HG02938 (cell line): ENCODE measurements around the gene PIK3AP1.
A peak's percentile ranks its signal among the peaks of the same experiment; 100 is the strongest.
"Not testable (repeated sequence)": the region's sequence is repeated elsewhere in the genome, so short reads cannot be mapped to it uniquely, and the experiment has no call there.

ENCODE experiments used
- ATAC-seq: cut with Tn5 transposase; IDR thresholded peaks from one replicate; pipeline ENCODE4 v1.9.1; 2021; ENCODE audit warnings: mild to moderate bottlenecking, moderate library complexity; ENCODE audit not compliant: unreplicated experiment

The PIK3AP1 gene

GRCh38 chr10:96586419-96587263, 133.7 kb downstream of the PIK3AP1 start, which contains the start of gene TM9SF3:
Gene TM9SF3 (minus strand): TSS chr10:96587012. CDS start chr10:96586835, 177 bp downstream.
- peak; percentile 55 for ATAC-seq

GRCh38 chr10:96585736-96586418, 134.4 kb downstream of the PIK3AP1 start:
- peak; percentile 12 for ATAC-seq

- no peak for ATAC-seq
These were observed 135.8 kb downstream of the PIK3AP1 start for GRCh38 chr10:96584474-96584873.

- ATAC-seq: no peak
These were observed 136.3 kb downstream of the PIK3AP1 start for GRCh38 chr10:96584035-96584434.

DNA sequence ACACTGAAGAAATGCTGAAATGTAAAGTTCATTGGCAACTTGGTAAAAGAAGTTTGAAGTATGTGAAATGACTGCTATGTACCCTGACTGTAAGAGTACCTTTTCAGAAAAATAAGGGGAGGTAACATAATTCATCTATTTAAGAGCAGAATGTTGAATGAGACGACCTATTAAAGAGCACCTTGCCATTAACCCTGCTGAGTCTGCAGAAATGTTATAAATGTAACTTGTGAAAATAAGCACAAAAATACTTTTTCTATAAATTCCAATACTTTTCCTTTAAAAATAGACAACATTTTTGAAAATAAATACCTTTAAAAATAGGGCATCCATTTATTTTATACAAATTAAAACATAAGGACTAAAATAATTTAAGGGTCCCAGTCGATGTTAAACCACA, 141.2 kb downstream of the PIK3AP1 start:
- no peak for ATAC-seq

GRCh38 chr10:96578633-96579032, 141.7 kb downstream of the PIK3AP1 start:
- ATAC-seq: no peak

- ATAC-seq: no peak
These were observed 142.3 kb downstream of the PIK3AP1 start for GRCh38 chr10:96578022-96578421.

DNA sequence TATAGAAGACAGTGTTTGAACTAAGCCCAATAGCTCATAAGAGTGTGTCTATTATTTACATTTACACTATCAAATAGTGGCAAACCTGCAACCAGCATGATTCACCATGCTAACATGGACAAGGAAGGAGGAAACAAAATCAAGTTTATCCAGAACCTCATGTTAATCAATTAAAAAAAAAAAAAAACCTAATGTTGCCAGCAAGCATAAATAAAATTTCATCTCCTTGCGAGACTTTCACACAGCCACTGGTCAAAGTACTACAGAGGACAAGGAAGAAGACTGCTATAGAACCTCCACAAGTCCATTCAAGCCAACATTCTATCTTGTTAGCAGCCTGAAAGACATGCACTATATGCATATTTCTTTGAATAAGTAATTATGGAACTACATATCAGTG, 143.2 kb downstream of the PIK3AP1 start:
- no peak for ATAC-seq

DNA sequence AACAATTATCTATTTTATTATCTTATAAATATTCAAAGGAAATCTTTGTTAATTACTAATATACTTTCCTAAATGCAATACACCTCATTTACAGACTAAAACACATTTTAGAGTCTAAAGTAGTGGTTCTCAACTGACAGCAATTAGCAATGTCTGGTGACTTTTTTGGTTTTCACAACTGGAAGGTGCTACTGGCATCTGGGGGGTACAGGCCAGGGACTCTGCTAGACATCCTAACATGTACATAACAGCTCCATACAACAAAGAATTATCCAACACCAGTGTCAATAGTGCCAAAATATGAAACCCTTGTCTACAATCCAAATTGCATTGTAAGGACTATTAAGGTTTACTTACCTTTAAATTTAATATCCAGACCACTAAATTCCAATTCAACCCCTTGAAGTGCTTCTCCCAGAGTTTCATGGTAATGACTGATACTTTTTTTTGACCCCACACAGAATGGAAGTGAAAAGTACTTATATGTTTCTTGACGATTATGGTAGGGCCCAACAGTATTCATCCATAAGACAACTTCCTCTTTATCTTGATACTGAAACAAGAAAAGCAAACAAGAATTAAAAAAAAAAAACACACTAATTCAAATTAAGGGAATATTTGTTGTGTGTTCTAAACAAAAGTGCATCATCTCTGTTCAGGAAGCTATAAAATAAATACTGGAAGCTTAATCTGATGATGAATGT, 143.9 kb downstream of the PIK3AP1 start:
- no peak for ATAC-seq

- not testable (repeated sequence) for ATAC-seq
These were observed 145.8 kb downstream of the PIK3AP1 start for GRCh38 chr10:96574564-96574963.

GRCh38 chr10:96573036-96573435, 147.3 kb downstream of the PIK3AP1 start:
- no peak for ATAC-seq

DNA sequence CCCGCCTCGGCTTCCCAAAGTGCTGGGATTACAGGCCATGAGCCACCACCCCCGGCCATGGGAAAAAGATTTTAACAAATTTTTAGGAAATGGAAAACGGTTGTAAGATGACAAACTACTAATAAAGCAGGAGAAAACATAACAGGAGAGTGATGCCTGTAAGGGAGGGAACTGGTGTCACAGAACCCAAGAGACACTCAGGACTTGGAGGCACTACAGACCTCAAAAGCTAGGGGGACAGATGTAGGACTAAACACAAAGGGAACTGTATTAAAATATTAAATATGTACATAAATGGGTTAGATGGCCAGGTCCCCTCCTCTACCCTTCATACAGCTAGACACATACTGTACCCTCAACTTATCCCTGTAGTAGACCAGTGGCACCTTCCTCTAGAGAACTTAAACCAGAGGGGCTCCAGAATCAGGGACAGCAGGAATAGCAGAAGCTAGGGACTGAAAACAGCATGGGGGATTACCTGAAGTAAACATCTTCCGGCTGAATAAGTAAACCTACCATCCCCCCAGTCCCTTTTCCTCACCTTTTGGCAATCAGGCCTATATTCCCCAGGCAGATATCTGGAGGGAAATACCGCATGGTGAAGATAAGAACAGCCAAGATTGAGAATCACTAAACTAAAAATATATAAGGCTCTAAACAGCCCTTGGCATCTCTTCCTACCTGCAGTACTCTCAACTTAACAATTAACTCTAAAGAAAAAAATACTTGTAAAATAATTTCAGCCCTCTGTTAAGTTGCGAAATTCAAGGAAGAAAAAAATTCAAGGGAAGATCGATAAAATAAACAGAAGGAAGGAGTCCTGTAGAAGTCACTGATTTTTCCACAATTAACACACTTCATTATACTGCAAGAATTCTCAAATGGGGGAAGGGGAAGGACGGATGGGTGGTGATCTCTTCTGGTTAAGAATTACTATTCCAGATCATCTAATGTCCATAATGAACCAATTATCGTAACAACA, 149.0 kb downstream of the PIK3AP1 start:
- no peak for ATAC-seq

- no peak for ATAC-seq
These were observed 149.8 kb downstream of the PIK3AP1 start for GRCh38 chr10:96570511-96570910.

DNA sequence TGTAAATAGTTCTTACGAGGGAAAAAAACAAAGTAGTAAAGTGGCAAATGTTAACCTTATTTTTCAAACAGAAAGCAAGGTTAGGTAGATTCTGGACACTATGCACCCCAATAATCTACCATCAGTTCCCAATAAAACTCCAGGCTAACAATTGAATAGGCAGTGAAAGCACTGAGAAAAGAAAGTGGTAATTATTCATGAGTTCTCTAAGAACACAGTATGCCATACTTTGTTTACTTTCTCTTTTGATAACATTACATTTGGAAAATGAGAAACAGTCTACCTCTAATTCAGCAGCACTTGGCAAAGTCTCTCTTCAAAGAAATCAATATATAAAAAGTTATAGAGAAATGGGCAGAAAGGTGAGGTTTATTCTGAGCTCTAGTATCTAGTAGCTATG, 151.9 kb downstream of the PIK3AP1 start:
- ATAC-seq: no peak

DNA sequence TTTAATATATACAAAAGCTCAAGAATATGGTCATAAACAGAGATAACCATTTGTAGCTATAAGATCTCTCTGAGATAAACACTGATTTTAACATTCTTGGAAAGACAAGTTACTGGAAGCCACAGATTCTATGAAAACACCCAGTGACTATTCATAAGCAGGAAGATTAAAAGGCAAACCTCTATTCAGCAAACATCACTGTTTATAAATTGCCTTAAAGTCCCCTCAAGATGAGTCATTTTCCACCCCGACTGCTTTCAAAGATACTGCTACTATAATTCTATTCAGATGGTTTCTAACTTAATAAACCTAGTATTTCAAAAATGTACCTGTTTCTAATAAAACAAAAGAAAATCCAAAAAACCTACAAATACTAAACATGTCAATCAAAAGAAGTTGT, 154.5 kb downstream of the PIK3AP1 start:
- no peak for ATAC-seq

GRCh38 chr10:96560966-96561887, 159.1 kb downstream of the PIK3AP1 start:
- ATAC-seq: no peak

DNA sequence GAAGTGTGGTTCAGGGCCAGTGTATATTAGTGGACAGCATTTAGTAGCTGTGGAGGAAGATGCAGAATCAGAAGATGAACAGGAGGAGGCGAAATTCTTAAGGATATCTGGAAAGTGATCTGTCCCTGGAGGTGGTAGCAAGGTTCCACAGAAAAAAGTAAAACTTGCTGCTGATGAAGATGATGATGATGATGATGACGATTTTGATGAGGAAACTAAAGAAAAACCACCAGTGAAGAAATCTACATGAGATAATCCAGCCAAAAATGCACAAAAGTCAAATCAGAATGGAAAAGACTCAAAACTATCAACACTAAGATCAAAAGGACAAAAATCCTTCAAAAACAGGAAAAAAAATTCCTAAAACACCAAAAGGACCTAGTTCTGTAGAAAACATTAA, 159.8 kb downstream of the PIK3AP1 start:
- no peak for ATAC-seq

GRCh38 chr10:96556003-96556402, 164.3 kb downstream of the PIK3AP1 start:
- no peak for ATAC-seq

DNA sequence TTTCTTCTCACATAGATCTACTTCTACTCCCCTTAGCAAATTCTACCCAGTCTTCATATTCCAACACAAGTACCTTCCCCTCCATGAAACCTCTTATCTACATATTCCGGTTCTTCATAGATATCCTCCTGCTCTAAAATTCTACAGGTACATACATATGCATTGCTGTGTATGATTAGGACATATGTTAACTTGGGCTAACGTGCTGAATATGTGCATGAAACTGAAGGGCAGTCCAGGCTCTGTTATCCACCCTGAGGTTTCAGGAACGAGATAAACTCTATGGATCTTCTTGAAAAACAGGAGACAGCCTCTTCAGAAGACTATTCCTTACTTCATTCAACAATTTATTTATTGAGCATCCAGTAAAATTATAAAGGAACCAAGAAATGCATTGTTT, 165.0 kb downstream of the PIK3AP1 start:
- ATAC-seq: no peak
